Measurements from ENCODE around the gene ATP6V1E1.

DNA sequence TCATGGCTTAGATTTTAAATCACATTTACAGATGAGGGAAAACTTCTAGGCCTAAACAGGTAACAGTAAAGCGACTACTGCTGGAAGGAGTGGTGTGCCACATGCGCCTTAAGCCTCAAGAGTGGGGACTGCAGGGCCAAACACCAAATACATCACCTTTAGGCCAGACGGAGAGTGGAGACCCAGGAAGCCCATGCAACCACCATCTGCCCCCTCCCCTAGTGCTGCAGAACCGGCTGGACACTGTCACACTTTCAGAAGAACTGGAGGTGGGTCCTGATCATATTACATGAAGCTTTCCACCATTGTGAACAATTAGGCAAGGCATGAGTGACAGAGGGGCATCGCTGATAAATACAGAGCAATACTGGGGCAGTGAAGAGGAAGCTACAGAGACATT is 36.3 kb downstream of the ATP6V1E1 start:
- no peak for TF ChIP-seq POLR2A (IDR thresholded peaks at IDR 0.05)
- TF ChIP-seq, protein P1, sequence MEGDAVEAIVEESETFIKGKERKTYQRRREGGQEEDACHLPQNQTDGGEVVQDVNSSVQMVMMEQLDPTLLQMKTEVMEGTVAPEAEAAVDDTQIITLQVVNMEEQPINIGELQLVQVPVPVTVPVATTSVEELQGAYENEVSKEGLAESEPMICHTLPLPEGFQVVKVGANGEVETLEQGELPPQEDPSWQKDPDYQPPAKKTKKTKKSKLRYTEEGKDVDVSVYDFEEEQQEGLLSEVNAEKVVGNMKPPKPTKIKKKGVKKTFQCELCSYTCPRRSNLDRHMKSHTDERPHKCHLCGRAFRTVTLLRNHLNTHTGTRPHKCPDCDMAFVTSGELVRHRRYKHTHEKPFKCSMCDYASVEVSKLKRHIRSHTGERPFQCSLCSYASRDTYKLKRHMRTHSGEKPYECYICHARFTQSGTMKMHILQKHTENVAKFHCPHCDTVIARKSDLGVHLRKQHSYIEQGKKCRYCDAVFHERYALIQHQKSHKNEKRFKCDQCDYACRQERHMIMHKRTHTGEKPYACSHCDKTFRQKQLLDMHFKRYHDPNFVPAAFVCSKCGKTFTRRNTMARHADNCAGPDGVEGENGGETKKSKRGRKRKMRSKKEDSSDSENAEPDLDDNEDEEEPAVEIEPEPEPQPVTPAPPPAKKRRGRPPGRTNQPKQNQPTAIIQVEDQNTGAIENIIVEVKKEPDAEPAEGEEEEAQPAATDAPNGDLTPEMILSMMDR (IDR thresholded peaks at IDR 0.05) = no peak

Measured in adrenal gland (tissue), 5 donors.